SIG-M5 treated with dmso at 0.1 percent for 504 hours (cell line): ENCODE results near the gene CHCHD3.

Experiments used
- DNase-seq: peaks from one replicate; lab custom pipeline; 2025; ENCODE audit not compliant: unreplicated experiment; lab: John Stamatoyannopoulos, UW

Gene CHCHD3

GRCh38 chr7:133081599-133082389 is at the start of gene CHCHD3:
CHCHD3 (minus strand) TSS chr7:133082090; CDS start chr7:133081937, 153 bp downstream.
- peak; percentile 98 for DNase-seq

GRCh38 chr7:133130166-133130565 is 48.3 kb upstream of the CHCHD3 start:
- no peak for DNase-seq

GRCh38 chr7:133126422-133126821 is 44.5 kb upstream of the CHCHD3 start:
- no peak for DNase-seq

GRCh38 chr7:133124974-133125373 is 43.1 kb upstream of the CHCHD3 start:
- no peak for DNase-seq

- DNase-seq: no peak
These were observed 39.4 kb upstream of the CHCHD3 start for GRCh38 chr7:133121175-133121844.

- no peak for DNase-seq
These were observed 37.2 kb upstream of the CHCHD3 start for GRCh38 chr7:133119067-133119466.

- no peak for DNase-seq
These were observed 36.4 kb upstream of the CHCHD3 start for GRCh38 chr7:133118261-133118660.

GRCh38 chr7:133117452-133117851 is 35.6 kb upstream of the CHCHD3 start:
- DNase-seq: no peak

- no peak for DNase-seq
These were observed 33.7 kb upstream of the CHCHD3 start for GRCh38 chr7:133115596-133115995.

GRCh38 chr7:133114519-133114918 is 32.6 kb upstream of the CHCHD3 start:
- no peak for DNase-seq

- DNase-seq: no peak
These were observed 31.1 kb upstream of the CHCHD3 start for GRCh38 chr7:133112976-133113375.

GRCh38 chr7:133112335-133112734 is 30.4 kb upstream of the CHCHD3 start:
- DNase-seq: no peak

- DNase-seq: no peak
These were observed 28.4 kb upstream of the CHCHD3 start for GRCh38 chr7:133110312-133110711.

GRCh38 chr7:133109816-133110215 is 27.9 kb upstream of the CHCHD3 start:
- no peak for DNase-seq

- DNase-seq: no peak
These were observed 26.1 kb upstream of the CHCHD3 start for GRCh38 chr7:133108023-133108422.

- no peak for DNase-seq
These were observed 20.6 kb upstream of the CHCHD3 start for GRCh38 chr7:133102276-133103060.

- DNase-seq: no peak
These were observed 17.9 kb upstream of the CHCHD3 start for GRCh38 chr7:133099633-133100286.

- DNase-seq: no peak
These were observed 13.3 kb upstream of the CHCHD3 start for GRCh38 chr7:133095119-133095671.

GRCh38 chr7:133091943-133092464 is 10.1 kb upstream of the CHCHD3 start:
- DNase-seq: no peak

- DNase-seq: no peak
These were observed 488 bp upstream of the CHCHD3 start for GRCh38 chr7:133082390-133082766.
